HG03135 (cell line): Measurements from ENCODE around the gene BTBD19.
"Not testable (repeated sequence)": the region's sequence is repeated elsewhere in the genome, so short reads cannot be mapped to it uniquely, and the experiment has no call there.

ENCODE experiments used
- ATAC-seq: cut with Tn5 transposase; IDR thresholded peaks from one replicate; pipeline ENCODE4 v1.9.1; 2021; ENCODE audit warnings: mild to moderate bottlenecking, moderate library complexity; ENCODE audit not compliant: unreplicated experiment

The BTBD19 gene

DNA sequence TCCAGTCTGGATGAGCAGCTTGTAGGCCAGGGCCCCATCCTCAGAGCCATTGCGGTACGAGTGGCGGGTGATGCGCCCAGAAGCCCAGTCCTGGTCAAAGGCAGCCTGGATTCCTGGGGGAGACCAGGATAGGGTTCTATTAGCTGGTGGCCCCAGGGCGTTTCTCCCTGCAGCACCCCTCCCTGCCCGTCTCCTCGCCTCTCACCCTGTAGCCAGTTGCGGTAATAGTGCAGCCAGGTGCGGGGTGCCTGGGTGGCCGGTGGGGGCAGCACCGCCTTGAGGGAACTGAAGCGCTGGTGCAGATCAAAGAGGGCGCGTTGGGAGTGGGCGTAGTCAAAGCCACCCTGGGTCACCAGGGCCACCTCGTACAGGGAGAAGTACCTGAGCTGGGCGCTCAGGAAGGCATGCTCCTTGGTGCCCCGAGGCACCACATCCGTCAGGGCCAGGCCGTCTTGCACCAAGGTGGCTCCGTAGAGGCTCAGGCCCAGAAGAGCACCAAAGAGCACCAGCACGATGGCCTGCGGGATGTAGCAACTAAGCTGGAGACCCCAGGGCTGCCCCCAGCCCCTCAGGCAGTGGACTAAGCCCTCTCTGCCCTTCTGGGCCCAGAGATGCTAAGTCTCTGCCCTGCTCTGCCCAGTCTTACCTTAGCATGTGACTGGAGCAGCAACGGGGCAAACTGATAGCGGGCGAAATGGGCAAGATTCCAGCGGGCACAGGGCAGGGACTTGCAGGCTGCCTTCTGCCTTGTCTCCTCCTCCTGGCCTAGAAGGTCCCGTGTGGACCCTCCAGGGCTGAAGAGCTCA is 19.1 kb downstream of the BTBD19 start:
- ATAC-seq = no peak

DNA sequence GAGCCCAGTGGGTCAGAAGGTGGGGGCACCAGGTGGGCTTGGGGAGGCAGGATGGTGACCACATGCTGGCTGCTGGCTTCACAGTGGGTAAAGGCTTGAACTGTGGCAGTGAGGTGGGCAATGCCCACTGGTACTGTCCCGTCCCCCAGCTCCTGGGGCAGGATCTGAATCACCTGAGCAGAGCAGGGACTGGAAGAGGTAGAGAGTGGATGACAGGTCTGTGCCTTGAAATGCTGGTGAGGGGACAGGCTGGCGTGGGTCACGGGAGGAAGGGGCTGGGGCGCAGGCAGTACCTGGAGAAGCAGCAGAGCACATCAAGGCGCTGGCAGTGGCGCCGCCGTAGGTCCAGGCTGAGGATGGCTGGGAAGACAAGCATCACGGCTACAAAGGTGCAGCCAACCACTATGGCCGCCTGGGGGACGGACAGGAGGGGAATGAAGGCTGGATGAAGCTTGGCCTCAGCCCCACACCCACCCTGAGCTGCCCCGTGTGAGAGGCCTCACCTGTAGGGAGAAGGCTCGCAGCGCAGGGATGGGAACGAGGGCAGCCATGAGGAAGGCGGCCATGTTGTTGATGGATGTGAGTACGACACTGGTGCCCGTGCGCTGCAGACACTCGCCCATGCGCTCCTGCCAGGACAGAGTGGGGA is 19.8 kb downstream of the BTBD19 start:
- no peak for ATAC-seq

DNA sequence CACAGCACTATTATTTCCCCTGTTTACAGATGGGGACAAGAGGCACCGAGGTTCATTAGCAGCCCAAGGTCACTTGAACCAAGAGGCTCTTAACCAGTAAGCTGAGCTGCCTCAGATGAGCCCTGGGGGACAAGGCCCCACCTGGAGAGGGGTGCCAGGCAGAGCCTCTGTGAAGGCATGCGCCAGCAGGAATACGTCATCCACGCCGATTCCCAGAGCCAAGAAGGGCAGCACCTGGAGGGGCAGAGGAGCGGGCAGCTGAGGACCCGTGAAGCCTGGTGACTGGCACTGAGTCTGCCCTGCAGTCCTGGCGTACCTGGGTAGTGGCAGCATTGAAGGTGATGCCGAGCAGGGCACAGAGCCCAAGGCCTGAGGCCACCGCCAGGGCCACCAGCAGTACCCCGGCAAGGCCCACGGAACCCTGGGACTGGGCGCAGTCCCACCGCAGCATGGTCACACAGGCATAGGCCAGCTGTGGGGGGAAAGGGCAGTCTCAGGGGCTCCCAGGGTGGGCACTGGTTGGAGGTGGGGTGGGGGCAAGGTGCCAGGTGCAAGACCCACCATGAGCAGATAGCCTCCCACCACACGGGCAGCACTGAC is 20.6 kb downstream of the BTBD19 start:
- no peak for ATAC-seq

DNA sequence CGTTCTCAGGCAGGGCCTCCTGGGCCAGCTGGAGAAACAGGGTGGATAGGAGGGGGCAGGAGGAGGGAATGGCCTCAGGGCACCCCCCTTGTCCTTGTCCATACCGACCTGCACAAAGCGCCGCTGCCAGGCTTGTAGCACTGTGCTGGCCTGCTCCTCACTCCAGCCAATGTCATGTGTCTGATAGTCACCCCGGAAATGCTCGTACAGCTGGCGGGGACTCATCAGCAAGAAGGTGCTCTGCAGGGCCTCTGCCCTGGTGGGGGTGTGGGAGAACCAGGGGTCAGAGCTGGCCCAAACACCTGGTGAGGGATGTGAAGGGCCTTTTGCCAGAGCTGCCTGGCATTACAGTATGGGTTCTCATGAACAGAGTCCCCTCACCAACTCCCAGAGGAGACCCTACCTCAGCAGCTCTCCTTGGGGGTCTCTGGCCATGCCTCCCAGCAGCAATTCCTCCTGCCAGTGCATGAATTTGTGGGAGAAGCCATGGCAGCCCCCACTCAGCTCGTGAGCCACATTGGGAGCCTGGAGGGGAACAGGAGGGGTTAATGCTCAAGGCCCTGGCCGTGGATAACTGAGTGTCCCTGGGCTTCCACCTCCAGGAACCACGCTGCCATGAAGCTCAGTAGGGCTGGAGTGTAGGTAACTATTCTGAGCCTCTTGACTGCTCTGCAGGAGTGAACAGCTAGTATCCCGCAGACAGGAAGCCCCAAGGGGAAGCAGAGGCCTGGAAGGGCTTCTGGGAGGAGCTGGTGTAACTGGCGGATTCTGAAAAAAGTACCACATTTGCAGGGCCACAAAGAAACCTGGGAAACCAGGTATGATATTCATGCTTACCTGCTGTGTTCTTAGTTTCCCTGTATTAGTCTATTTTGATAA is 21.4 kb downstream of the BTBD19 start:
- no peak for ATAC-seq

DNA sequence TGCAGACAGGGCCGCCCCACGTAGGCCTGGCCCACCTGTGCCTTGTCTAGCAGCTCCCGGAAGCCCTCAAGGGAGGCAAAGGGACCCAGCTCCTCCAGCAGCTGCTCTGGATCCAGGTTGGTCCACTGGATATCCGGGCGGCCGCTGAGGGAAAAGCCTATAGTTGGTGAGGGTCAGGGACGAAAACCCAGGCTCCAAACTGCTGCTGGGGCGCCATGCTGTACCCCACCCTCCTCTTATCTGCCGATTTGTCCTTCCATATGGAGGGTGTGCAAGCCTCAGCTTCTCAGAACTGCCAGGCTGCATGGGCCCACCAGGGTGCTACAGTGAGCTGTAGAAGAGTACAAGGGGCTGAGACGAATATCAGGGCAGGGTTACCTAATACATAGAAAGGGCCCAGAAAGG is 22.6 kb downstream of the BTBD19 start:
- ATAC-seq = no peak

DNA sequence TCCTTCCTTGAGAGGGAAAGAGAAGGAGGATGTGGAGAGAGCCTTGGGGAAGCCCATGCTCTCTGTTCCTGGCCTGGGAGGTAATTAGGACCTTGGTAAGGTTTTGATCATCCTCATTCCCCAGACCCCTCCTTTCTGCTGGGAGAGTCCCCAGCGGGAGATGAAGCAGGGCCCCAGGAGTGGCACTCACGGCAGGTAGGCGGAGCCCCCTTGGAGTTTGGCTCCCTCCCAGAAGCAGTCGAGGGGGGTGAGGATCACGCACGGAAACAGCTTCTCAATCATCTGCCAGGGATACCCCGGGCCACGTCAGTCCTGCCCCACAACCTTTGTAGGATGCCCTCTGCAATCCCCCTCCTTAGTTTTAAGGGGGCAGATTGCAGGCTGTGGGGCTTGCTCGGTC is 23.2 kb downstream of the BTBD19 start:
- no peak for ATAC-seq

DNA sequence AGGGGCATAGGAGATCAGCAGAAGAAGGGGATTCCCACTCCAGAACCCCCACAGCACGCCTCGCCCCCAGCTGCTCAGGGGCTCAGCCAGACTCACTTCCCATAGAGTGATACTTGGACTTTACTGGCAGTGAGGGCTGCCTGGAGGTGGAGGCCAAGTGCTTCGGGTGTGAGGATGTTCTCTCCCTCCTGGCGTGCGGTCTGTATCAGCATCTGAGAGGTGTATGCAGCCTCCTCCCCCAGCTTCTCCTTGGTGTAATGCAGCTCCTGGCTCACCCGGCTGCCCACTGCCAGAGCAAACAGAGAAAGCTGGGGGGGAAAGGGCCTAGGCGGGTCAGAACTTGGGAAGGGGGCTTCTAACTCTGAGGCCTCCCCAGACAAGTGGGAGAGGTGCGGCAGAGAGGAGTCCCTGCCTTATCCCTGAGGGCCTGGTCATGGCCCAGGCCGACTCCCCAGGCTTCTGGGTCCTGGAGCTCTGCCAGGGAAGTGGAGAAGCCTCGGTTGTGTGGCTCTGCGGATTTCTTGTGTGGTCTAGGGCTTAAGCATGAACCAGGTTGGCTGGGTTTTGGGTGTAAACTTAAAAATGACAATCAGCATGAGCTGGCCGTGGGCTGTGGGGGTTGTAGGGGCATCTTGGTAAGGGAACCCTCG is 23.9 kb downstream of the BTBD19 start:
- ATAC-seq = no peak

DNA sequence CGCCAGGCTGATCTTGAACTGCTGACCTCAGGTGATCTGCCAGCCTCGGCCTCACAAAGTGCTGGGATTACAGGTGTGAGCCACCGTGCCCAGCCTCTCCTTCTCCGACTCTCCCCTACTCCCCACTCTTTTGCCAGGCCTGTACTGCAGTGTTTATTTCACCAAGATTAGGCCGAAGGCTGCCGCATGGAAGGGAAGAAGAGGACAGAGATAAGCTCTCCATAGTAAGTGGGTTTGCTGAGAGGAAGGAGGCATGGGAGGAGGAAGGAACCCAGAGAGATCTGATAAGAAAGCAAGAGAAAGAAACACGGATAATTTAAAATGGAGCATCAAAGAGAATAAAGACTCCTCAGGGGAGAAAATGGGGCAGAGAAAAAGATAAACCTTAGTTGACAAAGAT is 26.0 kb downstream of the BTBD19 start:
- ATAC-seq = no peak

DNA sequence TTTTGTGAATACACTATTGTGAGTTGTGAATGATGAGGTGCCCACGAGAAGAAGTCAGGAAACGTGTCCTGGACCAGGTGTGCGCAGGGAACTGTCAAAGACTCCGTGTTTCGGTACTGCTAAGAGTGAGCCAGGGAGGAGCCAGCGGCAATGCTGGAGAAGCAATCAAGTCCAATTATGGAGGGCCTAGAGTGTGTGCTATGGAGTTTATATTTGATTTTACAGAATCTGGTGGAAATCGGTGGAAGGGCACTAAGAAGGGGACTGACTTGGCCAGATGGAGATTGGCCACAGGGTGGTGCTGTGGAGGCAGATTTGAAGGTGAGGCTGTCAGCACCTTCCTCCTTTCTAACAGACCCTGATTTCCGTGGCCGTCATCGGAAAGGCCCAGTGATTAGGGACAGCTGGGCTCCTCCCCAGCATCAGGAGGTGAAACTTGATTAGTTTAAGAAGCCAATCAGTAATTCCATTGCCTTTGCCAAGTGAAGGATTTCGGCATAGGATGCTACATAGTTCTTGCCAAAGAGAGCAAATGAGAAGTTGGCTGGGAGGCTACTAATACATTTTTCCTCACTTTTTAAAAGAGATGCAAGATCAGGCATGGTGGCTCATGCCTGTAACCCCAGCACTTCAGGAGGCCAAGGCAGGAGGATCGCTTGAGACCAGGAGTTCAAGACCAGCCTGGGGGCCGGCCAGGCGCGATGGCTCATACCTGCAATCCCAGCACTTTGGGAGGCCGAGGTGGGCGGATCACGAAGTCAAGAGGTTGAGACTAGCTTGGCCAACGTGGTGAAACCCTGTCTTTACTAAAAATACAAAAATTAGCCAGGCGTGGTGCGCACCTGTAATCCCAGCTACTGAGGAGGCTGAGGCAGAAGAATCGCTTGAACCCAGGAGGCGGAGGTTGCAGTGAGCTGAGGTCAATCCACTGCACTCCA is 27.7 kb downstream of the BTBD19 start:
- no peak for ATAC-seq

DNA sequence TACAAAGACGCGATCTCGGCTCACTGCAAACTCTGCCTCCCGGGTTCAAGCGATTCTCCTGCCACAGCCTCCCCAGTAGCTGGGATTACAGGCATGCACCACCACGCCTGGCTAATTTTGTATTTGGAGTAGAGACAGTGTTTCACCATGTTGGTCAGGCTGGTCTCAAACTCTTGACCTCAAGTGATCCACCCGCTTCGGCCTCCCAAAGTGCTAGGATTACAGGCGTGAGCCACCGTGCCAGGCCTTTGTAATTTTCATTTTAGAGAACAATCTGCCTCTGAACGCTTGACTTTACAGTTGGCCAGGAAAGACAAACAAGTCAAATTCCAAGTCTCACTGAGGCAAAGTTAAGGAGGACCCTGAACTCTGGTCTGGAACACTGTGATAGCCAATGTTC is 30.0 kb downstream of the BTBD19 start:
- not testable (repeated sequence) for ATAC-seq

DNA sequence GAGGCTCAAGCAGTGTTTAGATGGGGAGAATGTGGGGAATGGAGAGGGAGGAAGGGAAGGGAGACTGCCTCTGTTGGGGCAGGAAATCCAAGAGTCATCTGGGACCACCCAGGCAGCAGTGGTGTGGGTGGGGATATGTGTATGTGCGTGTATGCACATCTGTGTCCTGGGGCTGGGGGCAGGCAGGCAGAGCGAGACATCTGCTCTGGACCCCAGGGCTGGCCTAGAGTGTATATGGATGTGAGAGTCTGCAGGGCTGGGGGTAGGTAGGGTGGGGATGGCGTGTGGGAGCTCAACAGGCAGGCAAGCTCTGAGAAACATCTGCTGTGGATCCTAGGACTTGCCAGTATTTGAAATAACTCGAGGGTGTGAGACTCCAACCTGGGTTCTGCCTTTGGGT is 31.3 kb downstream of the BTBD19 start:
- ATAC-seq = no peak

DNA sequence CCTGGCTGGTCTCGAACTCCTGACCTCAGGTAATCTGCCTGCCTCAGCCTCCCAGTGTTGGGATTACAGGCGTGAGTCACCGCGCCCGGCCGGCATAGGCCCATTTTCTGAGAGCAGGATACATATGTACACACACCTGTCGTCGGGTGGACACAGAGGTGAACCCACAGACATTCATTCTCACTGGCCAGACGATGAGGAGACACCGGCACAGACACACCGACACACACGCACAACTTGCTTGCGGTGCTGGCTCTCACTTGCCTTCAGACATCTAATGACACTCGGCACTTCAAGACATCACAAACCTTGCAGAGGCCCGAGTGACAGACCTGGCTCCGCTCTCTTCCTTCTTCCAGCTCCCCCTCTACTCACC is 34.2 kb downstream of the BTBD19 start:
- ATAC-seq = no peak

DNA sequence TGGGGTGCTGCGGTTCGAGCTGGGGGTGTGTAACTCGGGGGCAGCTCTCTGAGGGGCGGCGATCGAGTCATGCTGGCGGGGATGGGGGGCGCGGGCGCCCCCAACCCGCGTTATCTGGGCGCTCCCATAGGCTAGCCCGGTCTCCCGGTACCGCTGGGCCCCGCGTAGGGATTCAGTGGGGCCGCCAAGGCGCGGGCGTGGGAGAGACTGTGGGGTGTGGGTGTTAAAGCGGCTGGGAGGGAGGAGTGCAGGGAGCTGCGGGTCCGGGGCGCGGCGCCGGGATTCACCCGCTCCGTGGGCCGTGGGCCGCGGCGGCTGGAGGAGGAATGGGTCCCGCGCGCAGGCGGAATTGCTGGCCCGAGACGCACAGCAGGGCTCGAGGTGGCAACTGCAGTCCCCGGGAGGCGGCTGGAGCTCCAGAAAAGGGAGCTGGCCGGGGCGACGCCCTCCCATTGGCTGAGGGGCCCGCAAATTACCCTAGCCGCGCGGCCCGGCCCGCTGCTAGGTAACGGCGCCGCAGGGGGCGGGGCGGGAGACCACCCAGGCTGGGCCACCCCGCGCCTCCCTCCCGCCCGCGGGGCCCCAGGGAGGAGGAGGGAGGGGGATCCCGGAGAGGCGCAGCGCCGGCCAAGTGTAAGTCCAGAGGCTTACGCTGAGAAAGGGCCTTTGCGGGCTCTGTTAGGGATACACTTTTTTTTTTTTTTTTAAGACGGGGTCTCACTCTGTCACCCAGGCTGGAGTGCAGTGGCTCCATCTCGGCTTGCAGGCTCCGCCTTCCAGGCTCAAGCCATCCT is 34.7 kb downstream of the BTBD19 start, which contains the start of gene PTCH2:
PTCH2 (minus strand) TSS at position 392 of the 794 bp plus-strand sequence; CDS start at position 71, 321 bp downstream.
- no peak for ATAC-seq

DNA sequence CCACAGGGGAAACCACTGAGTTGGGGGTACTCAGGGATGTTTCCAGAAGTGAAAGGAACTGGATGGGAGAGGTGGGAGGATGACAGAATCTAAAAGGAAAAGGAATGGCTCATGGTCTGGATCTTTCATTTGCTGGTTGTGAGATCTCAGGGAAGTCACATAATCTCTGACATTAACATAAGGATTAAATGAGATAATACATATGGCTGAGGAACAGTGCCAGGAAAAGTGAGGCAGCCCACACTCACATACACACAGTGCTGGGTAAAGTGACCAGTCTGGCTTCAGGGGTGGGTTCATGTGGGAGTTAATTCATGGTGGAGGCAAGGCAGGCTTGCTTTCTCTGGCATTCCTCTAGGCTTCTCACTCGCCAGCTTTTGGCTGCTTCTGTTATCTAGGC is 38.7 kb downstream of the BTBD19 start:
- no peak for ATAC-seq

DNA sequence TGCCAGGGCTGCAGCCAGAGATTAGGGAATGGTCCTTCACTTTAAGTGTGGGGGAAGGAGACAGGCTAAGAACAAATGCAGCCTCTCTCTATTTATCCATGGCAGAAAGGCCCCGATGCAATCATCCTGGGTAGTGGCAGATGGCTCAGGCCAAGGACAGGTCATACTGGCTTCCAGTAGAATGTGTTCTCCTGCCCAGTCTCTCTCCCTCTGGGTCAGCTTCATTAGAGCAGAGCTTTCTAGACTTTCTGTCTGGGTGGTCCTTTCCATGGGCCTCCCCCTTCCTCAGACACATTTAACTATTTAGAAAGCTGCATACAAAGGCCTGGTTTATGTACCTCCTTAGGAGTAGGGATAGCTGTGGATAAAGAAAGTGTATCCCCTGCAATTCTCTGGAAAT is 39.5 kb downstream of the BTBD19 start:
- no peak for ATAC-seq

DNA sequence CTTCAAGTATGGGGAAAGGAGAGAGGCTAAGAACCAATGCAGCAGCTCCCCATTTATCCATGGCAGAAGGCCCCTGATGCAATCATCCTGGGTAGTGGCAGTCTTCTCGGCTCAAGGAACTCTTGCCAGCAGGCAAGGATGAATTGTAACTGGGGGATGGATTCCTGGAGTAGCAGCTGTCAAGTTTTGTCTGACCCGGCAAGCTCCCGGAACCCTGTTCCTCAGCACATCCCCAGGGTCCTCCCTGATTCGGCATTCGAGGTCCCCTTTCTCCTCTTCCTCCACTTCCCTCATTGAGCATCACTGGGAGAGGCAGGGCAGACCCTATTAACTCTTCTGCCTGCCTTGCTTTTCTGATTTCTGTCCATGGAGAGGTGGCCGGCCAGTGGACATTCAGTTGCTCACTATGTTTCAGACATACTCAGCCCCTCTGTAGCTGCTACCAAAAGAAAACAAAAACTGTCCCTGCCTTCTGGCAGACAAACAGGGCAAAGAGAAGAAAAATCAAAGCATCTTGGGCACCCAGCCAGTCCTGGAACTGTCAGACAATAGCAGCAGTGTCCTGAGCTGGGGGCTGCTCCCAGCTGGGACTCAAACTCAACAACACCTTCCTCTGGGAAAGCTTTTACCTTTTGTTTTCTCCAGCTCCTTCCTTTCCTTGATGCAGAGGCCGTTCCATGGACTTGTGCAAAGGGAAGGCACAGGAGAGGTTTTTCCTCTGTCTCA is 40.3 kb downstream of the BTBD19 start:
- ATAC-seq = no peak

DNA sequence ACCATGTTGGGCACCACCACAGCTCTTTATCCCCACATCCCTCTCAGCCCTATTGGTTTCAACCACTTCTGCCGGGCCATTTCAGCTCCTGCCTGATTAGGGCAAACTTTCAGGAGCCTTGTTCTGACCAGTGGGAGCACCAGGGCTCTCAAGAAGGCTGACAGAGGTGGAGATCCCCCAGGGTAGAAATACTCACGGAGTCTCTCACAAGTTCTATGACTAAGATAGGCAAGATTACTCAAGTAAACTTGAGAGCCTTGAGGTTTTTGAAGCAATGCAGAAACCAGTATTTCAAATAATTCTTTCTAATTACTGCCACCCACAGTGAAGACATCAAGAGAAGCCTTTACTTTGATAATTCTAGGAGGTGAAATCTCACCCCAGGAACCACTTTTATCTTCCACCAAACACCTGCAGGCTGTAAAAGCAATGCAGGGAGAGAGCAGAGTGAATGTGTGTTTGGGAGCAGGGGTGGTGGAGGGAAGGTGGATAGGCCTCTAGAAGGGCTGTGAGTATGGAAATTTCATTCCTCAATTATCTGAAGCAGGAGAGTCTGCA is 41.3 kb downstream of the BTBD19 start:
- ATAC-seq = no peak

DNA sequence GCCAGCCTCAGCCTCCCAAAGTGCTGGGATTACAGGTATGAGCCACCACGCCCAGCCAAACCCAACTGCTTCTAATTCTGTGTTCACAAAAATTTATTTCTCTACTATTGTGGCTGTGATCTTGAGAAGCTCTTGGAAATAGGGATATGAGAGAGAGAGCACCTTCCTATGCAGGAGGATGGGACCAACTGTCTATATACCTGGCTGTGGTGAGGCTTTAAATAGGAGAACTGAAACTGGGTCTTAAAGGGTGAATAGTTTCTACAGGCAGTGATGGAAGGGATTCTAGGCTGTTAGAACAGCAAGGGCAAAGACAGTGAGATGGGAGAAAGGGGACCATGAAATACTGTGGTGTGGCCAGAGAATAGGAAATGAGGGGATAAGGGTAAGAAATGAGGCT is 43.0 kb downstream of the BTBD19 start:
- no peak for ATAC-seq
